HS-27A (cell line): ENCODE results near the gene GUCD1.

Source experiments
- DNase-seq: peaks from one replicate; pipeline ENCODE4 v3.0.0-alpha.2; 2012; ENCODE audit warnings: low read depth, missing footprints

The GUCD1 gene

DNA sequence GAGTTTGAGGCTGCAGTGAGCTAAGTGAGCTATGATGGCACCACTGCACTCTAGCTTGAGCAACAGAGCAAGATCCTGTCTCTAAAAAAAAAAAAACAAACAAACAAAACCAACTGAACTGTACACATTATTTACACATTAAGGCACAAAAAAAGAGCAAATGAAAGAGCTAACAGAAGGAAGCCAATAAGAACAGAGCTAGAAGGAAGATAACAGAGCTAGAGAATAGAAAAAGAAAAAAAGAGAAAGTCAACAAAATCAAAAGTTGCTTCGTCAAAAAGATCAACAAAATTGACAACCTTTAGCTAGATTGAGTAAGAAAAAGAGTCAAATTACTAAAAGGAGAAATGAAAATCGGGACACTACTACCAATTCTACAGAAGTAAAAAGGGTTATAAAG lies 25.0 kb downstream of the GUCD1 start:
- DNase-seq: no peak

DNA sequence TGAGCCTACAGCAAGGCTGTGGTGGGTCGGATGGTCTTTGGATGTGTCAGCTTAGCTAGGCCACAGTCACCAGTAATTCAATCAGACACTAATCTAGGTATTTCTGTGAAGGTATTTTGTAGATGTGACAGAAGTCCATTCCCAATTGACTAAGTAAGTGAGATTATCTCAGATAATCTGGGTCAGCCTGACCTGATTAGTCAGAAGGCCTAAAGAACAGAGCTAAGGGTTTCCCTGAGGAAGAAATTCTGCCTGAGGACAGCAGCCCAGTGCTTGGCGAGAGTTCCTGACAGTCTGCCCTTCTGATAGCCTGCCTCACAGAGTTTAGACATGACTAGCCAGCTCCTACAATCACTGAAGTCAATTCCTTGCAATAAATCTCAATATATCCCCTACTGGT lies 28.7 kb downstream of the GUCD1 start:
- no peak for DNase-seq

GRCh38 chr22:24525416-24526037 lies 29.4 kb downstream of the GUCD1 start:
- peak; percentile 36 for DNase-seq

GRCh38 chr22:24523873-24524272 lies 31.1 kb downstream of the GUCD1 start:
- no peak for DNase-seq

DNA sequence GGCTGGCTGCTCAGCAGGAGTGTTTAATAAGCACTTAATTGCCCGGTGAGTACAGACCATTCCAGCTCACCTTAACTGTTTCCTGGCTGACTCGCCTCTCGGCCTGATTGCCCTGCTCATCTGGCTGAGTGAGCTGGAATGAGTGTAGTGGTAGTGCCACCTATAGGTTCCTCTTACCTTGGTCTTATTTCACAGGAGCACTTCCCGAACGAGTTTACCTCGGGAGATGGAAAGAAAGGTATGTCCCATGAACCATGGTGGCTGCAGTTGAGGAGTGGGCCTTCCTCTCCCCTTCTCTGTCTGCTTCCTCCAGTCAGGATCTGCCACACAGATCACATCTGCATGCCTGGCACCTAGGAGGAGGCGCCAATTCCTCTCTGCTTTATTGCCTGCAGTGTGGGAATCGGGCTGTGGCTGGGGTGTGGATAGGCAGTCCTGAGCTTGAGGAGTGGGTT lies 33.1 kb downstream of the GUCD1 start:
- no peak for DNase-seq

DNA sequence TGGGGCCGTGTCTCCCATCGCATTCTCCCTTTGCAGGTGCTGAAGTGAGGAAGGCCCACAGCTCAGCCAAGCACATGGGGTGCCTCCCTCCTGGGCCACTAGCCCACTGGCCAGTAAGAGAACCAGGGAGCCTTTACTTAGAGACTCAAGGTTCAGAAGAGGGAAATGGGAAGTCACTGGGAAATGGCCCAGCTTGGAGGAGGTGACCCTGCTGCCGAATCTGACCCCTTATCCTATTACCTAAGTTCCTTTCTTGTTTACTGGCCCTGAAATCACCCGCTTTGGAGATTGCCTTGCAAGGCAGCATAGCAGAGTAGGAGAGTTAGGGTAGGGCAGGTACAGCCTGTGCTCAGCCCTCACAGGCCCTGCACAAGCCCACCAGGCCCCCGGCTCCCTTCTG lies 35.4 kb downstream of the GUCD1 start:
- DNase-seq: no peak

GRCh38 chr22:24518771-24519485 lies 36.0 kb downstream of the GUCD1 start:
- DNase-seq: no peak

- DNase-seq: no peak
Measured at GRCh38 chr22:24518228-24518627, 36.7 kb downstream of the GUCD1 start.

DNA sequence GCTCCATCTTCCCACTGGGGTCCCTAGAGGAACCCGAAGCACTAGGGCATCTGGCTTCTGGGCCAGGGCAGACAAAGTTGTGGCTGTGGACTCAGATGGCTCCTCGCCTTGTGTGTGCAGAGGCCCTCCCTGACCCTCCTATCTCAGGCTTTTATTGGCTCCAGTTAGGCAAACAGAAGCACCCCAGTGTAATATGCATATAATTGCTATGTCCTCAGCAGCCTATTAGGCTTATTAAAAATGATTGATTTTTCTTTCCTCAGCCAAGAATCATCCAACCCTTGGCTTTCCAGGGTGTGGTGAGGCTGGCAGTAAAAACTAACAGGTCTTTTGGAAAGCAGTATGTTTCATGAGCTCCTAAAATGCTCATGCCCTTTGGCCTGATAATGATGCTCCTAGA lies 37.5 kb downstream of the GUCD1 start:
- no peak for DNase-seq

GRCh38 chr22:24516301-24516737 lies 38.6 kb downstream of the GUCD1 start:
- peak; percentile 49 for DNase-seq

GRCh38 chr22:24515027-24515338 lies 40.0 kb downstream of the GUCD1 start:
- DNase-seq: no peak

DNA sequence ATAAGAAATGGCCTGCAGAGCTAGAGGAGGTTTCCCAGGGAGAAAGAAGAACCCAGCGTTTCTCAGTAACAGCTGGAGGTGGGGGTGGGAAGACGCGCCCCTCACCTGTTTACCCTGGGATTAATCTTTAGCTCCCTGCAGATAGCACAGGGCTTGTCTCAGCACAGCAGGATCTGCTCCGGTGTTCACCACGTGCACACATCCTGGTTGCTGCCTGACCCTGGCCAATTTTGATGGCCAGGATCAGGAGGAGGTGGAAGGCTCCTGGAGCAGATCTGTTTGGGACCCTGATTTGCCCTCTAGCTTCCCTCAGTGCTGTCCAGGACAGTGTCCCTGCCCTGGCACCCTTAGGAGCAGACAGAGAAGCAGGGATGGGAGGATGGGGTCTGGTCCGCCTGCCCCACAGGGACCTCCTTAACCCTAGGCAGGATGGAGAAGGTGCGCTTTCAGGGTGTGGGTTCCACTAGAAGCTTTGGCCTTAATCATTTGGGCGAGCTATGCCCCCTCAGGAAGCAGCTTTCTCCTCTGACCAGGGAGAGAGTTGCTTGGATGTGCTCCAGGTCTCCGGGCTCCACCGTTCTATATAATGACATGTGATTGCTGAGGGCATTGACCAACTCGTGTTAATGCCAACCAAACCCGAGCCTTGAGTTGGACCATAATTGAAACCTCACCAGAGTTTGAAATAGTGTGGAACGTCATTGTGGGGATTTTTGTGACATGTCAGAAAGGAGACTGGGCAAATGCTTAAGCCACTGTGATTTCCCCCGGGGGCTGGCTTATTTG lies 40.5 kb downstream of the GUCD1 start:
- no peak for DNase-seq

- no peak for DNase-seq
Measured at GRCh38 chr22:24513378-24514240, 41.3 kb downstream of the GUCD1 start.

GRCh38 chr22:24512043-24512442 lies 42.9 kb downstream of the GUCD1 start:
- DNase-seq: no peak

DNA sequence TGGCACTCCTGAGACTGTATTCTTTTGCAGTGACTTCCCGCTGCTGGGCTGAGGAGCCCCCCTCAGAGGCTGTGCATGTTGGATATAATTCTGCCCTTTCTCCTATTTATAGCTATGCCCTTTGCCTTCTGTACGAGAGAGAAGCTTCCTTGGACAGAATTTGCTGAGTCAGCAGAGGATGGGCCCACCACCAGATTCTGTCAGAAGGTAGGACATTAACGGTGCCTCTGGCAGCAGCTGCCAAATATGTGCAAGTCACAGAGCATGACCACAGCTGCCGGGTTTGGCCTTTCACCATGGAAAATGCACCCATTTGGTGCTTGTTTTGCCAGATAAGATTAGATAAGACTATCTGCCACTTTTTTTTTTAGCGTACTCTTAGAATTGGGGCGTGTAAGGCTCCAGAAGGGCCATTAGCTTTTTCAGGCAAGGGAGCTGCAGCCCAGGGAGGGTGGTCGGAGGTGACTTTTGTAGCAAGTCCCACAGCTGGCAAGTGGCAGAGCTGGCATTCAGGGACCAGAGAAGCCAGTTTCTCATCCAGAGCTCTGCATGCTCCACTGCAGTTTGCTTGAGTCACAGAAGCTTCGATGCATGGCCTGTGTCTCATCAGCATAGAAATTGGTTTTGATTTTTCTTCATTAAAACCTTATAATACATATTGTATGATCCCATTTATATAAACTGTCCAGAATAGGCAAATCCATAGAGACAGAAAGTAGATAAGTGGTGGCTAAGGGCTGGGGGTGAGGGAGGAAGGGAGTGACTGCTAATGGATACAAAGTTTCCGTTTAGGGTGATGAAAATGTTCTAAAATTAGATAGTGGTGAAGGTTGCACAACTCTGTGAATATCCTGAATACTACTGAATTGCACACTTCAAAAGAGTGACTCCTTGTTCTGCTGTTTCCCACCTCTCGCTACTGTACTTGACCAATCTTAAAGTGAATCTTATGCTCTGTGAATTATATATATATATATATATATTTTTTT lies 44.0 kb downstream of the GUCD1 start:
- DNase-seq: no peak

DNA sequence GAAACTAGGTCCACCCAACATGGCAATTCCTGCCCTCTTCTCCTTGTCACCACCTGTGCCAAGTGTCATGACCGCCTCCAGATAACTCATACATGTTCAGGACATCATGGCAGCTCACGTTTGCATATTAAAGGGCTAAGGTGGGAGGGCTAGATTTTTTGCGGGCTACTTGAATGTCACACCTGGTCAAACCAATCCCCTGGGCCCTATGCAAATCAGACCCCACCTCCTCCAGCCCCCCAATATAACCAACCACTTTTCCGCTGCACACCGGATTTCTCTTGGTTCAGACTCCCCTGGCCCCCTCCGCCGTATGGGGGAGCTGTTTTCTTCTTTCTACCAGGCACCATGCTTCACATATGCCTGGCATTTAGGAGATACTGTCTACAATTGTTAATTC lies 47.2 kb downstream of the GUCD1 start:
- DNase-seq: no peak

DNA sequence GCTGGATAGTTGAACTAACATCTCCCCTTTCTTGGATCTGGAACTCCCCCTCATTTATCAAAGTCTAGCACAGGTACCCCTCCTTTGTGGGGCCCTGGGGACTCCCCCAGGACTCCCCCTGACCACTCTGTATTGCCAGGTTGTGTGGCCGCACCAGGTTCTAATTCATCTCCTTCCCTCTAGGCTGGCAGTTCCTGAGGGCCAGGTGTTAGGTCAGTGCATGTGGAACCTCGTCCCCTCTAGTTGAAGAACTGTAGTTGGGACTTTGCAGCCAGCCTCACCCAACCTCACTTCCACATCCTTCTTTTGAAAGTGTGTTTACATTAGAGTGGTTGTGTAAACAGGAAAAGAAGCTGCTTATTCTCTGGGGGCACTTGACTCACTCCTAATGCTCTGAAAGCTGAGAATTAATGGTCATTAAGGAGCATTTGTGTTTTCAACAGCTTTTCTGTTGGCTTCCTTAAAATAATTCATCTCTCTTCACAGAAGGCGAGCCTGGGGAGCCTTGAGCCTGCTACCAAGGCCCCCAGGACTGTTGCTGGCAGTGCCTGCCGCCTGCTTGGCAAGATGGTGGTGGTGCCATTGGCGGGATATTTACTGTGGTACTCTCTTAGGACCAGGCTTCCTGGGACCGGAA lies 48.0 kb downstream of the GUCD1 start:
- DNase-seq: no peak

DNA sequence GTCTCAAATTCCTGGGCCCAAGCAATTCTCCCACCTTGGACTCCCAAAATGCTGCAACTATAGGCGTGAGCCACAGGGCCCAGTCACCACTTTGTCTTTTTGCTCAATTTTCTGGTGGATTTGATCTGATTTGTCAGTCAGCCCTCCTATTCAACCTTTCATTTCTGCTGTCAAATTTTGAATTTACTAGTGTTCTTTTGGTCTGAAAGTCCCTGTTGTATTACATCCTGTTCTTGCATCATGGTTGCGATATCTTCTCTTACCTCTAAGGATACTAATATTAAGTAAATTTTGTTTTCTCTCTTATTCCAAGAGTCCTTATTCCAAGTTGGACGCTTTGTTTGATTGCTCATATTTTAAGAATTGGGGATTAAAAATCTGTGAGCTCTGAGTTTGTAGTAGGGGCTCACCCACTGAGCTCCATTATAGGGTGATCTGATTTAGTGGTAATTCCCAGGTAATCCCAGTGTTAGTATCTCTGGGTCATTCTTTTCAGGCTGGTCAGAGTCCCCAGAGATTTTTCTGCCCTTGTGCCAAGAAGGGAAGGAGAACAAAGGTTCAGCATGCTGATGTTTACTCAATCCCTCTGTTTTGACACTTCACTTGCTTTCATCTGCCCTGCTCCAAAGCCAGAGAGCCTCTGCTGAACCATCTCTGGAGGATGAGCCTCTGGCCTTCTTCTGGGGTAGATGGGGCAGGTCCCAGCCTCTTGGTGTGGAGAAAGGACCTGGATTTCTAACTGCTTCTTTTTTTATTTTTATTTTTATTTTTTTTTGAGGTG lies 49.8 kb downstream of the GUCD1 start:
- DNase-seq: no peak

DNA sequence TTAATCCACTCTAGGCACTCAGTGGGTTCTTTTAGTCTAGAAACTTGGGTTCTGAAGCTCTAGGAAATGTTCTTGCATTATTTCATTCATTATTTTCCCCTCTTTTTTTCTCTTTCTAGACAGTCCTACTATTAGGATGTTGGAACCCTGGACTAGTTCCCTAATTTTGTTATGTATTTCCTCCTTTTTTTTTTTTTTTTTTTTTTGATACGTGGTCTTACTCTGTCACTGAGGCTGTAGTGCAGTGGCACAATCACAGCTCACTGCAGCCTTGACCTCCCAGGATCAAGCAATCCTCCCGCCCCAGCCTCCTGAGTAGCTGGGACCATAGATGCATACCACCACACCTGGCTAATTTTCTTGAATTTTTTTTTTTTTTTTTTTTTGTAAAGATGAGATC lies 50.4 kb downstream of the GUCD1 start:
- no peak for DNase-seq
